Neural progenitor cell (in vitro differentiated cells): ENCODE data around the gene CTDSP1.

ENCODE experiments used
- CTCF ChIP-seq: fragments of 200-600 bp; sonication (generic); IDR thresholded peaks from 2 replicates; pipeline ENCODE4 v1.5.1; 2017; ENCODE audit warnings: antibody characterized with exemption, mild to moderate bottlenecking
- EZH2 ChIP-seq: fragments of 200-600 bp; sonication (generic); IDR thresholded peaks from 2 replicates; pipeline ENCODE4 v1.6.1; 2017; ENCODE audit warnings: antibody characterized with exemption, mild to moderate bottlenecking, moderate library complexity

GRCh38 chr2:218381916-218382366, 17.7 kb upstream of the CTDSP1 start, which contains the start of gene SLC11A1:
- TF ChIP-seq EZH2 = no peak
- no peak for TF ChIP-seq CTCF
